C4-2B (cell line): Measurements from ENCODE around the gene OSBPL2.

Source experiments
- H3K27ac ChIP-seq: fragments of 450-650 bp; 2 replicates; pipeline ENCODE4 v1.5.1; 2017
- ZFX ChIP-seq: fragments of 450-650 bp; IDR thresholded peaks from 2 replicates; pipeline ENCODE4 v1.6.1; 2017
- TF ChIP-seq, protein P1 (sequence below): fragments of 450-650 bp; conservative IDR thresholded peaks from 2 replicates; pipeline ENCODE4 v1.5.1; 2017; ENCODE audit warnings: mild to moderate bottlenecking

OSBPL2 gene

GRCh38 chr20:62237801-62238568, at the start of gene OSBPL2:
Gene OSBPL2, plus strand, starts transcription at chr20:62238521. Its CDS starts 17,664 bp downstream, at chr20:62256185.
- TF ChIP-seq ZFX: no peak
- TF ChIP-seq, protein P1, sequence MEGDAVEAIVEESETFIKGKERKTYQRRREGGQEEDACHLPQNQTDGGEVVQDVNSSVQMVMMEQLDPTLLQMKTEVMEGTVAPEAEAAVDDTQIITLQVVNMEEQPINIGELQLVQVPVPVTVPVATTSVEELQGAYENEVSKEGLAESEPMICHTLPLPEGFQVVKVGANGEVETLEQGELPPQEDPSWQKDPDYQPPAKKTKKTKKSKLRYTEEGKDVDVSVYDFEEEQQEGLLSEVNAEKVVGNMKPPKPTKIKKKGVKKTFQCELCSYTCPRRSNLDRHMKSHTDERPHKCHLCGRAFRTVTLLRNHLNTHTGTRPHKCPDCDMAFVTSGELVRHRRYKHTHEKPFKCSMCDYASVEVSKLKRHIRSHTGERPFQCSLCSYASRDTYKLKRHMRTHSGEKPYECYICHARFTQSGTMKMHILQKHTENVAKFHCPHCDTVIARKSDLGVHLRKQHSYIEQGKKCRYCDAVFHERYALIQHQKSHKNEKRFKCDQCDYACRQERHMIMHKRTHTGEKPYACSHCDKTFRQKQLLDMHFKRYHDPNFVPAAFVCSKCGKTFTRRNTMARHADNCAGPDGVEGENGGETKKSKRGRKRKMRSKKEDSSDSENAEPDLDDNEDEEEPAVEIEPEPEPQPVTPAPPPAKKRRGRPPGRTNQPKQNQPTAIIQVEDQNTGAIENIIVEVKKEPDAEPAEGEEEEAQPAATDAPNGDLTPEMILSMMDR: no peak
- H3K27ac ChIP-seq: peak within 1 kb of the TSS; percentile 80

GRCh38 chr20:62190639-62191411, 47.5 kb upstream of the OSBPL2 start:
- TF ChIP-seq, protein P1: no peak
- no peak for TF ChIP-seq ZFX
- no peak overlapping the region for H3K27ac ChIP-seq

- TF ChIP-seq, protein P1: no peak
- TF ChIP-seq ZFX: no peak
- H3K27ac ChIP-seq: no peak overlapping the region
Observed at GRCh38 chr20:62191781-62192559, 46.4 kb upstream of the OSBPL2 start.

DNA sequence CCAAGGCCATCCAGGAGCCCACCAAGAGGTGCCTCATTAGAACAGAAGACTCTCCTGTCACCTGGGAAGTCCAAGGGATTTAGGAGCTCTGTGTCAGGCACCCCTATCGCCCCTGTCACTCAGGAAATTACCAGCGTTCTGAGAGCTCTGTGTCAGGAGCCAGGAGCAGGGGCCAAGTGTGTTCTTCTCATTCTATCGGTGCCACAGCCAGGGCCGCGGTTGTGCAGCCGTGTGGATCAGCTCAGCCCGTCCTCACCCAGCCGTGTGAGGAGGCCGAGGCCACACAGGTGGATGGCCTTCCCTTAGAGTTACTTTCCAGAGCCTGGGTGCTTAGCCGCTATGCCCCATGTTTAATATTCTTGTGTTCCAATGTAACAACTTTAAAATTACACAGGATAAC, 45.7 kb upstream of the OSBPL2 start:
- TF ChIP-seq, protein P1: no peak
- no peak for TF ChIP-seq ZFX
- H3K27ac ChIP-seq: no peak overlapping the region

- no peak overlapping the region for H3K27ac ChIP-seq
- no peak for TF ChIP-seq ZFX
- TF ChIP-seq, protein P1: no peak
Observed at GRCh38 chr20:62193079-62194025, 45.0 kb upstream of the OSBPL2 start.

- TF ChIP-seq, protein P1: no peak
- no peak for TF ChIP-seq ZFX
- H3K27ac ChIP-seq: no peak overlapping the region
Observed at GRCh38 chr20:62195075-62195405, 43.3 kb upstream of the OSBPL2 start.
